K562 (cell line): ENCODE data around the gene PARD3. TPM values are rescaled to one million over a fixed set of nuclear protein-coding genes. Genes with fewer than 3 reads are reported as not detected.

ENCODE experiments used
- ATAC-seq: fragments of 200-7000 bp; cut with Tn5 transposase; 3 replicates; pipeline ENCODE4 v1.9.1; 2020; ENCODE audit warnings: moderate library complexity
- BruUV-seq: library from RNA; stranded (reverse); fragments of 400-500 nt; replicated peaks from 2 replicates; lab custom pipeline; 2021; lab: Mats Ljungman, UMichigan
- CTCF ChIA-PET: fragments of 300-600 bp; formaldehyde crosslinking; extraction: SDS; loops from one replicate; lab custom pipeline; 2021; ENCODE audit warnings: low intra/inter-chr PET ratio; lab: Yijun Ruan, JAX
- POLR2A ChIA-PET: fragments of 300-600, 350-650 bp; sonication (Branson Sonifier 250); formaldehyde crosslinking; extraction: SDS; loops from one replicate; lab custom pipeline; 2021; ENCODE audit warnings: antibody characterized with exemption, inconsistent platforms; lab: Yijun Ruan, JAX
- DNase-seq, 4 experiments: peaks; one replicate each; pipeline versions ENCODE4 v3.0.0 to v3.0.0-alpha.2; 2011 to 2018; ENCODE audit warnings: low spot score in 3 of 4, mixed read lengths in 3 of 4; ENCODE audit errors: extremely low read depth in 1 of 4
- FAIRE-seq: peaks from 2 replicates; lab custom pipeline; 2011; peaks lifted over from hg19 to GRCh38; lab: Jason Lieb, UNC
- H2AFZ ChIP-seq: 2 replicates; pipeline ENCODE4 v1.6.0; 2011; ENCODE audit warnings: low read depth, low read length, control low read depth, inconsistent platforms
- H3K27ac ChIP-seq: fragments of 200-600 bp; 3 replicates; pipeline ENCODE4 v1.8.0; 2011; ENCODE audit warnings: low read depth, mild to moderate bottlenecking, control low read depth, inconsistent platforms, low read length, moderate library complexity, mixed read lengths; ENCODE audit errors: extremely low read depth
- H3K27me3 ChIP-seq, 2 experiments: fragments of 300-600 bp in 1 of 2; 2 replicates in 1 of 2; 3 replicates in 1 of 2; pipeline versions ENCODE4 v1.6.0 to v1.8.0; 2011; ENCODE audit warnings: inconsistent platforms in 2 of 2, low read length in 2 of 2, mild to moderate bottlenecking in 1 of 2, mixed read lengths in 1 of 2, moderate library complexity in 1 of 2; ENCODE audit not compliant: control insufficient read depth in 2 of 2, insufficient read depth in 2 of 2
- H3K36me3 ChIP-seq: fragments of 300-600 bp; 3 replicates; pipeline ENCODE4 v1.8.0; 2011; ENCODE audit warnings: mild to moderate bottlenecking, low read length, inconsistent platforms; ENCODE audit not compliant: control insufficient read depth, insufficient read depth
- H3K4me1 ChIP-seq, 2 experiments: fragments of 200-600 bp in 1 of 2; replicated peaks in 1 of 2; 2 replicates in 1 of 2; 3 replicates in 1 of 2; pipeline versions ENCODE4 v1.5.1 to v1.8.0; 2011; ENCODE audit warnings: inconsistent platforms in 2 of 2, low read length in 2 of 2, mild to moderate bottlenecking in 1 of 2, mixed read lengths in 1 of 2, moderate library complexity in 1 of 2; ENCODE audit not compliant: control insufficient read depth in 2 of 2, insufficient read depth in 2 of 2
- H3K4me2 ChIP-seq: 2 replicates; pipeline ENCODE4 v1.6.1; 2011; ENCODE audit warnings: low read length, control low read depth, inconsistent platforms, mixed read lengths; ENCODE audit not compliant: insufficient read depth
- H3K4me3 ChIP-seq: fragments of 200-600 bp; sonication (generic), shearing (Covaris generic); 2 replicates; pipeline ENCODE4 v1.5.1; 2016; ENCODE audit warnings: control low read depth, inconsistent platforms
- H3K79me2 ChIP-seq: fragments of 200-600 bp; 3 replicates; pipeline ENCODE4 v1.8.0; 2011; ENCODE audit warnings: low read length, inconsistent platforms; ENCODE audit not compliant: control insufficient read depth, insufficient read depth
- H3K9ac ChIP-seq, 2 experiments: 2 replicates each; pipeline versions ENCODE4 v1.6.0 to v1.6.1; 2011; ENCODE audit warnings: low read depth in 2 of 2, low read length in 2 of 2, control low read depth in 1 of 2, inconsistent platforms in 1 of 2, mild to moderate bottlenecking in 1 of 2, mixed read lengths in 1 of 2; ENCODE audit not compliant: insufficient read depth in 1 of 2
- H3K9me1 ChIP-seq: one replicate; pipeline ENCODE4 v1.6.0; 2011; ENCODE audit warnings: inconsistent platforms, mild to moderate bottlenecking, low read length, moderate library complexity; ENCODE audit not compliant: control insufficient read depth, insufficient read depth
- H3K9me3 ChIP-seq: replicated peaks from 2 replicates; pipeline ENCODE4 v1.5.1; 2011; ENCODE audit warnings: low read depth, low read length, inconsistent platforms; ENCODE audit not compliant: control insufficient read depth, insufficient read depth
- H4K20me1 ChIP-seq: replicated peaks from 2 replicates; pipeline ENCODE4 v1.6.1; 2011; ENCODE audit warnings: low read length, inconsistent platforms, mixed read lengths; ENCODE audit not compliant: control insufficient read depth, insufficient read depth
- MYBL2 ChIP-seq, 2 experiments: fragments of 450-650 bp in 1 of 2; sonication (generic) in 1 of 2; formaldehyde crosslinking in 1 of 2; IDR thresholded peaks; 2 replicates each; pipeline versions ENCODE4 v1.6.1 to v1.8.1; 2017 to 2022; ENCODE audit warnings: borderline replicate concordance in 1 of 2, inconsistent platforms in 1 of 2, low read depth in 1 of 2, mild to moderate bottlenecking in 1 of 2, missing genetic modification reagents in 1 of 2, moderate library complexity in 1 of 2
- ZNF778 ChIP-seq: fragments of 450-650 bp; formaldehyde crosslinking; IDR thresholded peaks from 2 replicates; pipeline ENCODE4 v1.4.0; 2020; ENCODE audit warnings: mild to moderate bottlenecking, moderate library complexity
- WGBS: fragments of 100-300 bp; shearing (Covaris generic); methylation state at CpG from one replicate; pipeline ENCODE4 v1.1.6; 2016; ENCODE audit warnings: low coverage, mixed read lengths; ENCODE audit not compliant: insufficient coverage; ENCODE audit errors: missing lambda C conversion rate; 5-methylcytosine and 5-hydroxymethylcytosine counted together
- in situ Hi-C: fragments of 300-500 bp; cut with MboI; formaldehyde crosslinking; loops from 4 replicates; pipeline ENCODE4 v1.15.0; 2018; ENCODE audit warnings: inconsistent platforms, mixed read lengths
- intact Hi-C: fragments of 100-400 bp; cut with micrococcal nuclease; formaldehyde crosslinking; loops from 2 replicates; pipeline ENCODE4 v1.14.2; 2022
- polyA plus RNA-seq, 8 experiments: library from polyadenylated mRNA; depleted of rRNA in 4 of 8; stranded (reverse) in 5 of 8; unstranded in 3 of 8; fragments of >200 nt; fragmentation: Nextera tagmentation in 2 of 8; fragmentation: Illumina TruSeq in 1 of 8; extraction: Ambion mirVana in 2 of 8; extraction: Trizol in 1 of 8; gene quantifications; 2 replicates each; pipeline versions ENCODE4 v1.2.1 to v1.2.3, GENCODE V29; 2011 to 2014; ENCODE audit warnings: inconsistent platforms in 1 of 8, missing spikeins in 1 of 8
- total RNA-seq, 7 experiments: library from RNA; depleted of rRNA in 6 of 7; stranded (reverse); fragments of >200 nt in 6 of 7; fragmentation: Illumina TruSeq in 2 of 7; extraction: Trizol in 2 of 7; gene quantifications; 2 replicates each; pipeline versions ENCODE4 v1.2.1 to v1.2.3, GENCODE V29; 2011 to 2021; ENCODE audit warnings: low replicate concordance in 1 of 7
- TF ChIP-seq, protein P1 (sequence below): fragments of 250-450 bp; sonication (Bioruptor Pico); IDR thresholded peaks from 2 replicates; pipeline ENCODE4 v1.5.0; 2021; ENCODE audit warnings: mild to moderate bottlenecking, borderline replicate concordance
- TF ChIP-seq, protein P2 (sequence below): sonication (generic); formaldehyde crosslinking; IDR thresholded peaks from 2 replicates; pipeline ENCODE4 v1.8.0; 2023; ENCODE audit warnings: missing genetic modification reagents, mild to moderate bottlenecking, borderline replicate concordance

PARD3 gene
- total and polyA plus RNA-seq, 9 of the 15 experiments (the other 6 are each of a cell fraction or from before 2014, with no cell fraction given): 2.7 to 11.7 (median 7.7) TPM

DNA sequence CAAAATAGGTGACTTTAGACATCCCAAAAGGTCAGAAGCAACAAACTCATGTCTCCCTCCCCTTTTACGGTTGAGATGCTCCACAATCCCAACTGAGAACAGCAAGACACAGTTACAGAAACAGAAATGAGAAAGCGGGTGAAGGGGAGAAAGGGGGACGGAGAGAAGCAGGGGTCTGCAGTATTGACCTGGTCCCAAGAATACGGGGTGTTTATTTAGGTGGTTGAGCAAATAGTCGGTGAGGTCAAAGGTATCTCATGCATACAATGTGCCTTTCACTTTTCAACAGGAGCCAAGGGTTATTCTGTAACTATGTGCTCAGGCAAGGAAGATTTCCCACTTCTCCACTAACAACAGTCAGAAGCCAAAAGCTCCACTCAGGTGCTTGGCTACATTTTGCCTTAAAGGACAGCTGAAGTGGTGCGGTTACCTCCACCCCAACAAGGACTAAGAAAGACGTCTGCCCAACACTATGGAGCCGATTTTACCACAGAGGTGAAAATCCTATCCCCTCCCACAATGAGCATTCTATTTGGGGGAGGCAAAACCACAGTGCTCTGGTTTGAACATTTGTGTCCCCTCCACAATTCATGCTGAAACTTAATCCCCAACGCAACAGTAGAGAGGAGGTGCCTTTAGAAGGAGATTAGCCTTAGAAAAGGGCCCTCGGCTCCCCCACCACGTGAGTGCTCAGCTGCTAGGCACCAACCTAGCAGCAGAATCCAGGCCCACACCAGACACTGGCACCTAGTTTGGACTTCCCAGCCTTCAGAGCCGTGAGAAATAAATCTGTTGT is 77.9 kb downstream of the PARD3 start:
- in situ Hi-C loops: no loop called here
- no peak overlapping the region for H2AFZ ChIP-seq
- no peak overlapping the region for H3K4me3 ChIP-seq
- BruUV-seq: no TSS peak
- CTCF ChIA-PET: interaction anchor here (0.6 kb wide), 1 partner anchor 14 kb away, joined by 4 read pairs; no protein-coding TSS in a partner anchor
- POLR2A ChIA-PET: interaction anchor here (0.6 to 0.7 kb wide), 2 partner anchors 30 to 1356 kb away, joined by 3 read pairs; no protein-coding TSS in a partner anchor
- no peaks in the 10 kb centered on the region for H3K36me3 ChIP-seq
- no peaks in the 10 kb centered on the region for H3K9me3 ChIP-seq
- H4K20me1 ChIP-seq: no peaks in the 10 kb centered on the region
- no peaks in the 10 kb centered on the region for H3K9me1 ChIP-seq
- peaks cover 0 to 6% of the 10 kb centered on the region in 2 experiments; a peak in 1 of 5 replicates for H3K27me3 ChIP-seq
- no peak overlapping the region for H3K4me2 ChIP-seq
- FAIRE-seq (no peak), DNase-seq (no peak), ATAC-seq (no peak)
- H3K79me2 ChIP-seq: no peaks in the 10 kb centered on the region
- intact Hi-C loops: loop anchor here (10.0 kb wide), 1 partner anchor 72 kb away; no protein-coding TSS in a partner anchor
- 20% methylated on average over 11 of the region's 12 CpGs for WGBS
- H3K9ac ChIP-seq: no peak overlapping the region
- H3K27ac ChIP-seq: no peak overlapping the region
- peaks cover 0 to 4% of the 10 kb centered on the region in 2 experiments; a peak in 3 of 5 replicates for H3K4me1 ChIP-seq
- TF ChIP-seq, protein P1, sequence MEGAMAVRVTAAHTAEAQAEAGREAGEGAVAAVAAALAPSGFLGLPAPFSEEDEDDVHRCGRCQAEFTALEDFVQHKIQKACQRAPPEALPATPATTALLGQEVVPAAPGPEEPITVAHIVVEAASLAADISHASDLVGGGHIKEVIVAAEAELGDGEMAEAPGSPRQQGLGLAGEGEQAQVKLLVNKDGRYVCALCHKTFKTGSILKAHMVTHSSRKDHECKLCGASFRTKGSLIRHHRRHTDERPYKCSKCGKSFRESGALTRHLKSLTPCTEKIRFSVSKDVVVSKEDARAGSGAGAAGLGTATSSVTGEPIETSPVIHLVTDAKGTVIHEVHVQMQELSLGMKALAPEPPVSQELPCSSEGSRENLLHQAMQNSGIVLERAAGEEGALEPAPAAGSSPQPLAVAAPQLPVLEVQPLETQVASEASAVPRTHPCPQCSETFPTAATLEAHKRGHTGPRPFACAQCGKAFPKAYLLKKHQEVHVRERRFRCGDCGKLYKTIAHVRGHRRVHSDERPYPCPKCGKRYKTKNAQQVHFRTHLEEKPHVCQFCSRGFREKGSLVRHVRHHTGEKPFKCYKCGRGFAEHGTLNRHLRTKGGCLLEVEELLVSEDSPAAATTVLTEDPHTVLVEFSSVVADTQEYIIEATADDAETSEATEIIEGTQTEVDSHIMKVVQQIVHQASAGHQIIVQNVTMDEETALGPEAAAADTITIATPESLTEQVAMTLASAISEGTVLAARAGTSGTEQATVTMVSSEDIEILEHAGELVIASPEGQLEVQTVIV (CRISPR knock-in tag): no peak
- TF ChIP-seq MYBL2 (IDR thresholded peaks at IDR 0.05; ENCODE audit: low read depth) (no peak), MYBL2 (CRISPR knock-in tag; IDR thresholded peaks at IDR 0.05; ENCODE audit: borderline replicate concordance) (no peak), ZNF778 (CRISPR knock-in tag) (no peak)
- TF ChIP-seq, protein P2, sequence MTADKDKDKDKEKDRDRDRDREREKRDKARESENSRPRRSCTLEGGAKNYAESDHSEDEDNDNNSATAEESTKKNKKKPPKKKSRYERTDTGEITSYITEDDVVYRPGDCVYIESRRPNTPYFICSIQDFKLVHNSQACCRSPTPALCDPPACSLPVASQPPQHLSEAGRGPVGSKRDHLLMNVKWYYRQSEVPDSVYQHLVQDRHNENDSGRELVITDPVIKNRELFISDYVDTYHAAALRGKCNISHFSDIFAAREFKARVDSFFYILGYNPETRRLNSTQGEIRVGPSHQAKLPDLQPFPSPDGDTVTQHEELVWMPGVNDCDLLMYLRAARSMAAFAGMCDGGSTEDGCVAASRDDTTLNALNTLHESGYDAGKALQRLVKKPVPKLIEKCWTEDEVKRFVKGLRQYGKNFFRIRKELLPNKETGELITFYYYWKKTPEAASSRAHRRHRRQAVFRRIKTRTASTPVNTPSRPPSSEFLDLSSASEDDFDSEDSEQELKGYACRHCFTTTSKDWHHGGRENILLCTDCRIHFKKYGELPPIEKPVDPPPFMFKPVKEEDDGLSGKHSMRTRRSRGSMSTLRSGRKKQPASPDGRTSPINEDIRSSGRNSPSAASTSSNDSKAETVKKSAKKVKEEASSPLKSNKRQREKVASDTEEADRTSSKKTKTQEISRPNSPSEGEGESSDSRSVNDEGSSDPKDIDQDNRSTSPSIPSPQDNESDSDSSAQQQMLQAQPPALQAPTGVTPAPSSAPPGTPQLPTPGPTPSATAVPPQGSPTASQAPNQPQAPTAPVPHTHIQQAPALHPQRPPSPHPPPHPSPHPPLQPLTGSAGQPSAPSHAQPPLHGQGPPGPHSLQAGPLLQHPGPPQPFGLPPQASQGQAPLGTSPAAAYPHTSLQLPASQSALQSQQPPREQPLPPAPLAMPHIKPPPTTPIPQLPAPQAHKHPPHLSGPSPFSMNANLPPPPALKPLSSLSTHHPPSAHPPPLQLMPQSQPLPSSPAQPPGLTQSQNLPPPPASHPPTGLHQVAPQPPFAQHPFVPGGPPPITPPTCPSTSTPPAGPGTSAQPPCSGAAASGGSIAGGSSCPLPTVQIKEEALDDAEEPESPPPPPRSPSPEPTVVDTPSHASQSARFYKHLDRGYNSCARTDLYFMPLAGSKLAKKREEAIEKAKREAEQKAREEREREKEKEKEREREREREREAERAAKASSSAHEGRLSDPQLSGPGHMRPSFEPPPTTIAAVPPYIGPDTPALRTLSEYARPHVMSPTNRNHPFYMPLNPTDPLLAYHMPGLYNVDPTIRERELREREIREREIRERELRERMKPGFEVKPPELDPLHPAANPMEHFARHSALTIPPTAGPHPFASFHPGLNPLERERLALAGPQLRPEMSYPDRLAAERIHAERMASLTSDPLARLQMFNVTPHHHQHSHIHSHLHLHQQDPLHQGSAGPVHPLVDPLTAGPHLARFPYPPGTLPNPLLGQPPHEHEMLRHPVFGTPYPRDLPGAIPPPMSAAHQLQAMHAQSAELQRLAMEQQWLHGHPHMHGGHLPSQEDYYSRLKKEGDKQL (CRISPR knock-in tag): no peak
